GM18861 (cell line): ENCODE results near the gene KLHL14.
"Not testable (repeated sequence)": the region's sequence is repeated elsewhere in the genome, so short reads cannot be mapped to it uniquely, and the experiment has no call there.

Experiments
- ATAC-seq: cut with Tn5 transposase; IDR thresholded peaks from one replicate; pipeline ENCODE4 v1.9.1; 2021; ENCODE audit not compliant: unreplicated experiment

The KLHL14 gene

GRCh38 chr18:32717126-32717525 lies 55.7 kb downstream of the KLHL14 start:
- ATAC-seq = no peak

DNA sequence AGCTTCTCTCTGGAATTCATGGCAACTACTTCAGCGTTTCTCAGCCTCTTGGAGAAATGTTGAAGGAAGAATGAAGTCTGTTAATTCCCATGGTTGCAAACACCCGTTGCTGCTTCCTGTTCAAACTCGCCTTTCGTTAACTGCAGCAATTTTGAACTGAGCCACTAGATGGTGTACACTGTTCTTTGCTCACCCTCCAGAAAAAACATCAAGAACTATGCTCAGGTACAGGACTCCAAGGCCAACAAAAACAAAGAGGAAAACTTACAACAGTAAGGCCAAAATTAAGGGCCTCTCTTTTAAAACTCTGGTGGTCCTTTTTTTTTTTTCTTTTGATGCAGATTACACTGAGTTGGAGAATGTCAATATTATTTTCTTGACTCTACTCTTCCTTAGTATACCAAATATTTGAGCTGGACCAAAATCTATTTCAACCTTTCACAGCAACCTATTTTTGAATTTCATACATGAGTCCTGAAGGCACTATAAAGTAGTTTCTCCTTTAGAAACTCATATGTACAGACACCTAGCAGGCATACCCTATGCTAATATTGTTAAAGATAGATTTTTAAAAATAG lies 58.2 kb downstream of the KLHL14 start:
- peak; percentile 98 for ATAC-seq

- ATAC-seq = no peak
Measured at GRCh38 chr18:32712860-32713259, 60.0 kb downstream of the KLHL14 start.

- ATAC-seq = no peak
Measured at GRCh38 chr18:32711862-32712261, 61.0 kb downstream of the KLHL14 start.

DNA sequence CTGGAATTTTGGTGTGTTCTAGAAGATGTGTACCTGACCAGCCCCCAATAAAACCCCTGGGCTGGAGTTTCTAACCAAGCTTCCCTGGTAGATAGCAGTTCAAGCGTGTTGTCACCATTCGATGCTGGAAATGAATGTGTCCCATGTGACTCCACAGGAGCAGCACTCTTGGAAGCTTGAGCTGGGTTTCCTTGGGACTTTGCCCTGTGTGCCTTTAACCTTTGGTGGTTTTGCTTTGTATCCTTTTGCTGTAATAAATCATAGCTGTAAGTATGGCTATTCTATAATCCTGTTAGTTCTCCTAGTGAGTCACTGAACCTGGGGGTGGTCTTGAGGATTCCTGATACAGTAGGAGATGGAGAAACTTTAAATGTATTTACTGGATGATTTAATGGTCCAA lies 65.2 kb downstream of the KLHL14 start:
- no peak for ATAC-seq

DNA sequence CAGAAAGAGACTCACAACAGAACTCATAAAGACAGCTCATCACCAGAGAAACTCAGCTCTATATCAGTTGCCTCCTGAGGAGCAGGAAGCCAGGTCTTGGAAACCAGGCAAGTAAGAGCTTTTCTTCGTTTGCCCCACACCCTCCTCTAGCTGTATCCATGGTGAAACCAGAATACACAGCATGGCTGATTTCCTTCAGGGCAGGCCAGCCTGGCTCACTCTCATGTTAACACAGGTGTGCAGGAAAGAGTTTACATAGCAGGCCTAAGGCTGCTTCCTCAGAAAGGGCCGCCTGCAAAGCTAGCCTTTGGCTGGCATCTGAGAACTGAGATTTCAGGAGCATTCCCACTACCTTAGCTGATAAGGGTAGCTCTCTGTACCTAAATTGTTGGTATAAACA lies 65.7 kb downstream of the KLHL14 start:
- no peak for ATAC-seq

- ATAC-seq = no peak
Measured at GRCh38 chr18:32701313-32701712, 71.5 kb downstream of the KLHL14 start.

GRCh38 chr18:32698153-32698552 lies 74.7 kb downstream of the KLHL14 start:
- ATAC-seq = no peak

DNA sequence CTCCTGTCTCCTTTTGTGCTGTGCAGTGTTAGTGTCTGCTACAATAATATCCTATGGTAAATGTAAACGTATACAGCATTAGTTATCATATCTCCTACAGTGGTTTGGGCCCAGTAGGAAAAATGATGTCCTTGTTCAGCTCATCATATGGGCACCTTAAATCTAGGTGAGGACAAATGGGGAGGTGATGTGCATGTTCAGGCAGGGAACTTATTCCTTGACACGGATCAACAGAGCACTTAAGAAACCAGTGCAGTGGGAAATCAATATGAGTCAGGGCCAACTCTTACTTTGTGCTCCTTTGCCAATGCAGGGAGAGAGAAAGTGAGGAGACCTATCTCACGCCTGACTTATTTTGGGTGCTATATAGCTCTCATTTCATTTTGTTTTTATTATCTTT lies 76.4 kb downstream of the KLHL14 start:
- ATAC-seq = no peak

- ATAC-seq = no peak
Measured at GRCh38 chr18:32695534-32695933, 77.3 kb downstream of the KLHL14 start.

- ATAC-seq = no peak
Measured at GRCh38 chr18:32688821-32689220, 84.0 kb downstream of the KLHL14 start.

- no peak for ATAC-seq
Measured at GRCh38 chr18:32684940-32685339, 87.9 kb downstream of the KLHL14 start.

- no peak for ATAC-seq
Measured at GRCh38 chr18:32684096-32684495, 88.7 kb downstream of the KLHL14 start.

GRCh38 chr18:32683044-32683443 lies 89.8 kb downstream of the KLHL14 start:
- no peak for ATAC-seq

DNA sequence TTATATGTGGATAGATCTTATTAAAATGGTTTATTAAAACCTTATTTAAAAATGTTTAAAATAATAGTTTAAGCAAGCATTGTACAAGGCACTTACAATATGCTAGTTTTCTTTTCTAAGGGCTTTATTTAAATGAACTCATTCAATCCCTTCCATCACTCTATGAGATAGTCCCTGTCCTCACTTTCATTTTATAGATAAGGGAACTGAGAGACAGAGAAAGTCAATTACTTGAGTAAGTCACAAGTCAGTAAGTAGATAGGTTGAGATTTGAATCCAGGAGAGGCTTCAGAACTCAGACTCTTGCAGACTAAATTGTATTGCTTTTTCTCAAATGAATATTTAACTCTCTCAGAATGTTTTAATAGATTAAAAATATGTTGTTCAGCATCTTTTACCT lies 95.2 kb downstream of the KLHL14 start:
- ATAC-seq = no peak

GRCh38 chr18:32674491-32674890 lies 98.3 kb downstream of the KLHL14 start:
- no peak for ATAC-seq

- no peak for ATAC-seq
Measured at GRCh38 chr18:32672398-32672797, 100.4 kb downstream of the KLHL14 start.

DNA sequence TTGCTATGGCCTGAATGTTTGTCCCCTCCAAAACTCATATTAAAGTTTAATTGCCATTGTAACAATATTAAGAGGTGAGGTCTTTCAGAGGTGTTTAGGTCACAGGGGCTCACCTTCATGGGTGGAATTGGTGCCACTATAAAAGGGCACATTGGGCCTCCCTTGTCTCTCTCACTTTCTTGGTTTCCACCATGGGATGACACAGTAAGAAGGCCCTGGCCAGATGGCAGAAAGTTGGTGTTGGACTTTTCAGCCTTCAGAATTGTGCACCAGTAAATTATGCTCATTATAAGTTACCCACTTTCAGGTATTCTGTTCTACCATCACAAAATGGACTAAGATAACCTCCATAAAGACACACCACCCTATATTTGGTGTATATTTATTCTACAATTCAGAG lies 102.1 kb downstream of the KLHL14 start:
- ATAC-seq = no peak

DNA sequence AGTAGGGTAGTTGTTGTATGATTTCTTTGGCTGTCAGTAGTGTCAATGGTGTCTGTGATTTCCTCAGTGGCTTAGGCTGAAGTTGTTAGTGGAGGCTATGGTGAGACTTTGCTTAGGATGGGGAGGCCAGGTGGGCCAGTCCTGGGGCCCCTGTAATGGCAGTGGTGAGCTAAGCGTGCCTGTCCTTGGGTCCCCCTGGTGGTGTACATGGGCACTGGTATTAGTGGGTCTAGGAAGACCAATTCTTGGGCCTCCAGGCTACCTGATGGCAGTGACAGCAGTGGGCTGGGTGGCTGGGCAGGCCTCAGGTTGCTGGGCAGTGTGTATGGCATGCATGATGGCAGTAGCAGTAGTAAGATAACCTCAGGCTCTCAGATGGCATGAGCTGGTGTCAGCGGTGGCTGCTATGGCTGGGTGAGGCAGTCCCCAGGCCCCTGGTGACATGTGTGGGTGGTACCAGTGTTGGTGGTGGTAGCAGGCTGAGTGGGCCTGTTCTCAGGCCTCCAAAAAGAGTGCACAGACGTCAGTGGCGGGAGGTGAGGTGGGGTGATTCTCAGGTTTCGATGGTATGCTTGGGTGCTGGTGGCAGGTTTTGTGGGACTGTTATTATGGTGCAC lies 103.2 kb downstream of the KLHL14 start:
- ATAC-seq = no peak

GRCh38 chr18:32668956-32669355 lies 103.9 kb downstream of the KLHL14 start:
- ATAC-seq = no peak

GRCh38 chr18:32661486-32662299 lies 111.1 kb downstream of the KLHL14 start:
- no peak for ATAC-seq

- not testable (repeated sequence) for ATAC-seq
Measured at GRCh38 chr18:32654507-32654906, 118.3 kb downstream of the KLHL14 start.
